ENCODE measurements around the gene THAP6.
A peak's percentile ranks its signal among the peaks of the same experiment; 100 is the strongest.

THAP6 gene

GRCh38 chr4:75514131-75514948, at the start of gene THAP6, which contains the start of gene RCHY1:
Gene THAP6 (plus strand): TSS chr4:75514473. CDS start chr4:75515453, 980 bp downstream.
Gene RCHY1 (minus strand): TSS chr4:75514403. CDS start chr4:75514286, 117 bp downstream.
- peak within 1 kb of the TSS; percentile 69 for H3K4me3 ChIP-seq (replicated peaks; ENCODE audit: low read depth, low read length)
- peak; percentile 91 for DNase-seq (ENCODE audit: extremely low read depth, low read depth)
- no peak for TF ChIP-seq CTCF (IDR thresholded peaks at IDR 0.05; ENCODE audit: low read depth, low read length, missing control alignments)

- TF ChIP-seq CTCF (IDR thresholded peaks at IDR 0.05; ENCODE audit: low read depth, low read length, missing control alignments): no peak
- no peak overlapping the region for H3K4me3 ChIP-seq (replicated peaks; ENCODE audit: low read depth, low read length)
- DNase-seq (ENCODE audit: extremely low read depth, low read depth): no peak
Observed at GRCh38 chr4:75469896-75470295, 44.4 kb upstream of the THAP6 start.

GRCh38 chr4:75470738-75471137, 43.5 kb upstream of the THAP6 start:
- no peak for DNase-seq (ENCODE audit: extremely low read depth, low read depth)
- TF ChIP-seq CTCF (IDR thresholded peaks at IDR 0.05; ENCODE audit: low read depth, low read length, missing control alignments): no peak
- no peak overlapping the region for H3K4me3 ChIP-seq (replicated peaks; ENCODE audit: low read depth, low read length)

- DNase-seq (ENCODE audit: extremely low read depth, low read depth): no peak
- H3K4me3 ChIP-seq (replicated peaks; ENCODE audit: low read depth, low read length): no peak overlapping the region
- TF ChIP-seq CTCF (IDR thresholded peaks at IDR 0.05; ENCODE audit: low read depth, low read length, missing control alignments): no peak
Observed at GRCh38 chr4:75477201-75477600, 37.1 kb upstream of the THAP6 start.

- TF ChIP-seq CTCF (IDR thresholded peaks at IDR 0.05; ENCODE audit: low read depth, low read length, missing control alignments): no peak
- H3K4me3 ChIP-seq (replicated peaks; ENCODE audit: low read depth, low read length): no peak overlapping the region
Observed at GRCh38 chr4:75484190-75484589, 30.1 kb upstream of the THAP6 start.

GRCh38 chr4:75490155-75490554, 24.1 kb upstream of the THAP6 start:
- no peak overlapping the region for H3K4me3 ChIP-seq (replicated peaks; ENCODE audit: low read depth, low read length)
- TF ChIP-seq CTCF (IDR thresholded peaks at IDR 0.05; ENCODE audit: low read depth, low read length, missing control alignments): no peak
- no peak for DNase-seq (ENCODE audit: extremely low read depth, low read depth)

More at GRCh38 chr4:75484190-75484589, 30.1 kb upstream of the THAP6 start:
- DNase-seq (ENCODE audit: extremely low read depth, low read depth): no peak
